OCI-LY7 (cell line): ENCODE results near the gene FCGR2B.
"Not testable (repeated sequence)": the region's sequence is repeated elsewhere in the genome, so short reads cannot be mapped to it uniquely, and the experiment has no call there.

Experiments used
- CTCF ChIP-seq: fragments of 200-600 bp; sonication (generic); conservative IDR thresholded peaks from 2 replicates; pipeline ENCODE4 v1.5.1; 2014; ENCODE audit warnings: mild to moderate bottlenecking, antibody characterized with exemption, low read length, moderate library complexity, mixed read lengths
- EZH2phosphoT487 ChIP-seq: fragments of 200-600 bp; sonication (generic); IDR thresholded peaks from 2 replicates; pipeline ENCODE4 v1.6.1; 2018; ENCODE audit warnings: low read depth, borderline replicate concordance, mild to moderate bottlenecking, mixed run types, antibody characterized with exemption, low read length, moderate library complexity, mixed read lengths

- not testable (repeated sequence) for TF ChIP-seq CTCF, EZH2phosphoT487
Measured at GRCh38 chr1:161673437-161673836, 10.5 kb downstream of the FCGR2B start.
